Skin of body (tissue), 2 donors: ENCODE measurements around the gene CDC23. TPM values are rescaled to one million over a fixed set of nuclear protein-coding genes. Genes with fewer than 3 reads are reported as not detected.

ENCODE experiments used
- DNase-seq: peaks from one replicate; lab custom pipeline; 2025; lab: John Stamatoyannopoulos, UW
- total RNA-seq: library from RNA; depleted of rRNA; stranded (reverse); fragments of >200 nt; gene quantifications from one replicate; pipeline ENCODE4 v1.2.3, GENCODE V29; 2014

The CDC23 gene
- total RNA-seq, 1 donor from 2014 or later: 37.0 TPM

GRCh38 chr5:138141734-138142133, 71.4 kb downstream of the CDC23 start:
- DNase-seq: no peak

- no peak for DNase-seq
These were observed 72.9 kb downstream of the CDC23 start for GRCh38 chr5:138140268-138140667.

GRCh38 chr5:138139781-138140090, 73.4 kb downstream of the CDC23 start:
- DNase-seq: no peak

DNA sequence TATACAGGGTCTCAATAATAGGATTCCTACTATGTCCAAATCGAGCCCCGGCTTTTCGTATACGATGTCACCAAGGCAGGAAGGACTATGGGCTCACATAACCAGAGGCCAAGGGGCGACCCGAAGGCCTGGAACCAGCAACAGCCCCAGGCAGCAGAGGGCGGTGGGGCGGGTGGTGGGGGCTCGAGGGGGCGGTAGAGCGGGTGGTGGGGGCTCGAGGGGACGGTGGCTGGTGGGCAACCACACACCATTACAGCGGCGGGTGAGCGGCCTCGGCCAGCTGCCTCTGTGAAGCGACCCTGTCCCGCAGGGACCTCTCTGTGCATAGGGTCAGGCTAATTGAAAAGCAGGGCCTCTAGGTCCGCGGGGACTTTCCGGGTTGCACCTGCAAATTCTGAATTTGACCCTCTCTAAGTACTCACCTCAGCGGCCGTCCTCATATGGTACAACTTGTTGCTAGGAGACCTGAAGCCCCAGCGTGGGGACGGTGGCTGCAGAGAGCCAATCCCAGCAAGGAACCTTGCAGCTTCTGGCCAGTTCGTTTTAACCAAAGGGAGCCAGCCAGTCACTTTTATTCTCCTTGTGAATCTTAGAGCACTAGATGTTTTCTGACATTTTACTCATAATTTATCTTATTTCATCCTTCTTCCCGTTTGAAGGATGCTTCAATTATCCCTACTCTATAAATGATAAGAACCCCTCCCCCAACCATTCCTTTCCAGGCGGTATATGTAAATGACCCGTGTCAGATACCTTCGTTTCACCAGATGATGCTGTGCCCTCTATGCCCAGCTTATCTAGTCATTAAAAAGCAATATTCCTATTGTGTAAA, 74.0 kb downstream of the CDC23 start, which contains the start of gene NME5:
TSS of gene NME5 (minus strand) at position 480 of the 832 bp plus-strand sequence. CDS start 648 bp downstream, outside the sequence.
- DNase-seq: peak; percentile 4

Other genes starting within 250 kb of the CDC23 start
- gene FAM13B, start 180.2 kb downstream of the CDC23 start, total RNA-seq: 31.9 TPM
- not detected for gene WNT8A, start 129.3 kb downstream of the CDC23 start, total RNA-seq
- gene NME5, start 73.9 kb downstream of the CDC23 start, total RNA-seq: 1.3 TPM
- gene BRD8, start 34.7 kb downstream of the CDC23 start, total RNA-seq: 34.7 TPM
- 16.3 TPM for gene KIF20A, start 34.2 kb downstream of the CDC23 start, total RNA-seq
- gene GFRA3, start 61.3 kb upstream of the CDC23 start, total RNA-seq: 4.3 TPM
- gene CDC25C, start 118.5 kb upstream of the CDC23 start, total RNA-seq: 3.5 TPM
- 21.3 TPM for gene FAM53C, start 124.9 kb upstream of the CDC23 start, total RNA-seq
- 60.4 TPM for gene KDM3B, start 139.4 kb upstream of the CDC23 start, total RNA-seq
- 1.7 TPM for gene REEP2, start 225.7 kb upstream of the CDC23 start, total RNA-seq